GM19468 (cell line): ENCODE results near the gene MAMLD1.

ENCODE experiments used
- ATAC-seq: cut with Tn5 transposase; IDR thresholded peaks from one replicate; pipeline ENCODE4 v1.9.1; 2021; ENCODE audit warnings: mild to moderate bottlenecking, moderate library complexity, moderate number of reproducible peaks; ENCODE audit not compliant: unreplicated experiment; ENCODE audit errors: extremely low read depth

Gene MAMLD1

DNA sequence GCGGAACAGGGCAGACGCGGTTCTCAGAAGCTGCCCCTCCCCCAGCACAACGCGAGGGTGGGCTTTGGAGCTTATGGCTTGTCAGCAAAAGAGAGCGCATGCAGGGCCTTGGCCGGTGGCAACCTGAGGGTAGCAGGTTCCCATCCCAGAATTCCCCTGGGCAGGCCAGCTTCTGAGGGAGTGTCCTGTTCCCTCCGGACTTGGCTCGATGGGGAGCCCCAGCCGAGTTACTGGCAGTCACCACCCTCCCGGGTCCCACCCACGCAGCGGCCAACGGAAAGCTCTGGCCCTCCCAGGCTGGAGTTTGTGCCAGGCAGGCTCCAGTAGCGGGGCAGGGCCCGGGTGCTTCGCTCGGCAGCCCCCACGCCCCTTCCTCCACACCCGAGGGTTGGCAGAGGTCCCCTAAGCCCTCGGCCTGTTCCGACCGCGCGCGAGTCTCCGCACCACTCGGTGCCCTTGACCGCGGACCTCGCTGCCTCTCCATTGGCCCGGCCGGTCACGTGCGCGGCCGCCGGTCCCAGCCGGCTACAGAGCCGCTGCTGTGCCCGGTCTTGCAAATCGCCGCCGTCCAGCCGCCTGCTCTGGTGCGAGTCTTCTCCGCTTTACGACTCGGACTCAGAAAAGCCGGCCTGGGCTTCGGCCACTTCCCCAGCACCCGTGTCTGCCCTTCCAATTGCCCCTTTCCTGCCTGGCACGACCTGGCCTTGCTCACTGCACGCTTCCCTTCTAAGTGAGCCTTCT lies 184.4 kb downstream of the MAMLD1 start:
- ATAC-seq, result peak; percentile 22

DNA sequence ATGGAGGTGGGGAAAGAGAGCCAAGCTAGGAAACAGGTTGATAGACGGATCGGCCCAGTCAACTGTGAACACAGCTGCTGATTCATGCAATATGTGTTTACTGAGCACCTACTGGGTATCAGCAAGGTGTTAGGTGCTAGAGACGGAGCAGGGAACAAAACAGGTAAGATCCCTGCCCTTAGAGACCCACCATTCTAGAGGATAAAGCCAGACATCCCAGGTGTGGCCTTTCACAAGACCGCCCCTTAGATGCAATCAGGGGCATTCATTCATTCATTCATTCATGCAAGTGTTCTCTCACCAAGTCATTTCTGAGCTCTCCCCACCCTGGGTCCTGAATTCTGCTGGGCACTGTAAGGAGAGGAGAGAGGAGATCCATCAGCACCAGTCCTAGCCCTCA lies 185.1 kb downstream of the MAMLD1 start:
- no peak for ATAC-seq

DNA sequence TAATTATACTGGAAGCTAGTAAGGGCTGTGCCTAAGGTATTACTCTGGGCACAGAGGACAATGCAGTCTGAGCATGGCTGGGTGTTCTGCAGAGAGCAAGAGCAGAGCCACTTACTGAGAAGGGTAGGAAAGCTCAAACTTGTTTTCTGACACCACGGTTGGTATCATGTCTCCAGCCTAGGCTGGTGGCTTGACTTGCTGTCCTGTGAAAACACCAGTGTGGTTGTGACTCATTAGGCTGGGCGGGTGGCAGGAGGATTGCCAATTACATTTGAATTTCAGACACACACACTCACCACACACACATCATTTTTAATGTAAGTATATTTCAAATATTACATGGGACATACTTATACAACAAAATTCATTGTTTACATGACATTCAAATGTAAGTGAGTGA lies 185.6 kb downstream of the MAMLD1 start:
- ATAC-seq, result no peak

- ATAC-seq, result no peak
Observed at GRCh38 chrX:150551963-150552362, 188.8 kb downstream of the MAMLD1 start.

GRCh38 chrX:150558424-150558823 lies 195.3 kb downstream of the MAMLD1 start:
- no peak for ATAC-seq
